Measurements from ENCODE around the gene SLC38A2. TPM values are rescaled to one million over a fixed set of nuclear protein-coding genes. Genes with fewer than 3 reads are reported as not detected.

The SLC38A2 gene
- total and polyA plus RNA-seq, 2 of the 4 experiments (the other 2 are of a cell fraction) = 313 to 881 TPM

GRCh38 chr12:46370380-46370734 is 2.2 kb downstream of the SLC38A2 start (continued):
- TF ChIP-seq ELK1 (IDR thresholded peaks at IDR 0.05; ENCODE audit: borderline replicate concordance, low read depth, low read length) (no peak), MAFK (IDR thresholded peaks at IDR 0.05; ENCODE audit: low read depth, low read length) (no peak)

DNA sequence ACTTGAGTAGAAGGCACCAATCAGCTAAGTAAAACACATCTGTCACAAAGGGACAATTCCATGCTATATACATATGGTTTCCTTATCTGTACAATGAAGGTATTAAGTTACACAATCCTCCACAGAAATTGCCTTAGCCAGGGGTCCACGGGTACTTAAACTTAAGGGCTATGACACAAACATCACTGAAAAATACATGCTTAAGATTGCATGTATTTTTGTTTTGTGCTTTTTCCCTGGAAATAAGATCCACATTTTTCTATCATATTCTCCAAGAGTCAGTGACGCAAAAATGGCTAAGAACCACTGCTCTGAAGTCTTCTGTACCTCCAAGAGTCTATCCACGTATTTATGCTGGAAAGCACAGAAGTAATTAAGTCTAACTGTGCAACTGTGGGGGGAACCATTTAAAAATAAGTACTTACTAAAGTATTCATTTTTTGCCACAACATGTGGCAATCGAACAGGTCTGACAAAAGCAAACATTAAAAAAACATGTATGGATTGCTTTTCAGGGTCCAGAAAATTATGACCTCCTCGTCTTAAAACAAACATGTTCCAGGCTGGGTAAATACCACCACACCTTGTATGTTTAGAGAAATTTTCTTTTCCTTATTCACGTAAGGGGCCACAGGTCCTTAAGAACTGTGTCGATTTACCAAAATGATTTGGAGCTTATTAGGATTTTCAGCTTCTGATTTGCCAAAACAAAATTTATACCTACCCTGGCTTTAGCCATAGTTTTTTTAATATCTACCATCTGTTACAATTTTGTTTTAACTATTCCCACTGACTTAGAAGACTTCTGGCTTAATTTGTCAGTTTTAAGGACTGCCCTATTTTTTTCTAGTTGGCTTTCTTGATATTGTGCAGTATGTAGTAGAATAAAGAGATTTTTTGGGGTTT is 2.8 kb downstream of the SLC38A2 start:
- Histone ChIP-seq H3K4me3 (ENCODE audit: insufficient read depth, low read depth, low read length) (peak overlapping the region; percentile 82), H2AK5ac (ENCODE audit: low read depth, low read length) (no peak overlapping the region), H3K14ac (replicated peaks; ENCODE audit: low read depth, low read length) (peak overlapping the region; percentile 55), H3K9me3 (ENCODE audit: control insufficient read depth, insufficient read depth, low read length) (no peaks in the 10 kb centered on the region), H2BK5ac (ENCODE audit: low read depth, low read length, poor library complexity, severe bottlenecking) (peak overlapping the region; percentile 84), H2BK120ac (ENCODE audit: low read depth, low read length) (no peak overlapping the region), H2BK20ac (ENCODE audit: low read depth, low read length) (no peak overlapping the region), H2AFZ (replicated peaks; ENCODE audit: low read length, poor library complexity) (no peak overlapping the region), H3K79me1 (ENCODE audit: low read depth in 1 of 2, low read length in 2 of 2) (peaks cover 6 to 40% of the 10 kb centered on the region in 2 experiments), H3K18ac (ENCODE audit: low read depth, low read length) (peak overlapping the region; percentile 38; the same call in 1 of the 2 replicates), H3K27ac (ENCODE audit: insufficient read depth, low read length) (peak overlapping the region; percentile 10; the same call in 1 of the 2 replicates), H4K91ac (ENCODE audit: insufficient read depth, low read depth, low read length) (no peak overlapping the region), H3K23ac (ENCODE audit: low read depth, low read length) (peak overlapping the region; percentile 67), H3K4ac (ENCODE audit: low read depth, low read length) (no peak overlapping the region), H2AK9ac (replicated peaks; ENCODE audit: low read depth, low read length, poor library complexity) (no peak overlapping the region), H3K9ac (ENCODE audit: low read depth, low read length) (peak overlapping the region; percentile 97; the same call in 1 of the 2 replicates), H3K4me1 (ENCODE audit: control insufficient read depth, insufficient read depth, low read length) (peaks cover 9% of the 10 kb centered on the region), H2BK15ac (ENCODE audit: low read depth, low read length) (no peak overlapping the region), H4K8ac (ENCODE audit: low read depth in 2 of 2, low read length in 2 of 2) (peak overlapping the region in 1 of 2 experiments; percentile 6; a peak in 1 of 4 replicates), H4K5ac (ENCODE audit: low read depth, low read length) (no peak overlapping the region), H3K36me3 (ENCODE audit: control insufficient read depth, insufficient read depth, low read length) (peaks cover 51% of the 10 kb centered on the region), H3K27me3 (ENCODE audit: control insufficient read depth, insufficient read depth, low read length) (no peaks in the 10 kb centered on the region), H3K4me2 (ENCODE audit: low read depth, low read length) (peak overlapping the region; percentile 94), H4K20me1 (ENCODE audit: insufficient read depth, low read length) (peaks cover 78% of the 10 kb centered on the region), H3K9me1 (ENCODE audit: insufficient read depth, low read length) (peaks cover 1% of the 10 kb centered on the region), H3K56ac (ENCODE audit: extremely low read depth, insufficient read depth, low read length) (peak overlapping the region; percentile 84)
- intact Hi-C loops (cut with micrococcal nuclease) (loop anchor here (5.0 kb wide), 4 partner anchors 63 to 653 kb away; no protein-coding TSS in a partner anchor), dilution Hi-C loops (cut with HindIII; ENCODE audit: low sequenced_read_pairs, unreplicated experiment) (no loop called here), in situ Hi-C loops (cut with MboI; ENCODE audit: low sequenced_read_pairs) (loop anchor here (10.0 kb wide), 1 partner anchor 185 kb away; no protein-coding TSS in a partner anchor)
- POLR2A ChIA-PET (ENCODE audit: unreplicated experiment) = interaction anchor here (0.8 to 1.3 kb wide), 2 partner anchors 17 to 154 kb away, joined by 4 to 5 read pairs; no protein-coding TSS in a partner anchor
- no CpG with 5 or more reads among the region's 7 CpGs for WGBS, 2 experiments (ENCODE audit: extremely low coverage in 2 of 2, insufficient read length in 1 of 2)
- TF ChIP-seq BHLHE40 (IDR thresholded peaks at IDR 0.05; ENCODE audit: low read depth, low read length) (no peak), POLR2A (IDR thresholded peaks at IDR 0.05; ENCODE audit: low read depth, low read length) (no peak), SMC3 (IDR thresholded peaks at IDR 0.05; ENCODE audit: low read depth, low read length) (no peak), MAFK (IDR thresholded peaks at IDR 0.05; ENCODE audit: low read depth, low read length) (no peak), CEBPB (IDR thresholded peaks at IDR 0.05; ENCODE audit: low read depth, low read length) (peak; percentile 67), FOS (IDR thresholded peaks at IDR 0.05; ENCODE audit: low read depth, low read length) (no peak), CHD1 (IDR thresholded peaks at IDR 0.05; ENCODE audit: low read depth, low read length) (0 out of 2 replicates have a peak, but pooled peaks have one; percentile 19), NFE2L2 (IDR thresholded peaks at IDR 0.05; ENCODE audit: low read depth, low read length) (no peak), RAD21 (IDR thresholded peaks at IDR 0.05; ENCODE audit: low read length) (no peak), RFX5 (IDR thresholded peaks at IDR 0.05; ENCODE audit: low read depth, low read length) (no peak), MXI1 (IDR thresholded peaks at IDR 0.05; ENCODE audit: borderline replicate concordance, low read depth, low read length) (no peak)
- TF ChIP-seq, protein P1, sequence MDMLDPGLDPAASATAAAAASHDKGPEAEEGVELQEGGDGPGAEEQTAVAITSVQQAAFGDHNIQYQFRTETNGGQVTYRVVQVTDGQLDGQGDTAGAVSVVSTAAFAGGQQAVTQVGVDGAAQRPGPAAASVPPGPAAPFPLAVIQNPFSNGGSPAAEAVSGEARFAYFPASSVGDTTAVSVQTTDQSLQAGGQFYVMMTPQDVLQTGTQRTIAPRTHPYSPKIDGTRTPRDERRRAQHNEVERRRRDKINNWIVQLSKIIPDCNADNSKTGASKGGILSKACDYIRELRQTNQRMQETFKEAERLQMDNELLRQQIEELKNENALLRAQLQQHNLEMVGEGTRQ (IDR thresholded peaks at IDR 0.05; ENCODE audit: low read depth, low read length) = no peak
- CTCF ChIA-PET = no interaction called here
- ATAC-seq (ENCODE audit: low read depth) (no peak), DNase-seq (no peak)
- no TSS peak for BruUV-seq (replicated peaks)

Measured in IMR-90 (cell line).